Stomach (tissue), 4 donors: ENCODE data around the gene TFEB.

ENCODE experiments used
- CTCF ChIP-seq, 7 experiments: fragments of 450-650 bp in 4 of 7; fragments of 200-600 bp in 3 of 7; sonication (generic) in 3 of 7; IDR thresholded peaks; one replicate each; pipeline ENCODE4 v1.5.1; 2016 to 2019; ENCODE audit warnings: antibody characterized with exemption in 7 of 7, control low read depth in 2 of 7, mild to moderate bottlenecking in 1 of 7
- EP300 ChIP-seq: sonication (generic); formaldehyde crosslinking; IDR thresholded peaks from one replicate; pipeline ENCODE4 v1.6.1; 2017; ENCODE audit warnings: antibody characterized with exemption
- POLR2A ChIP-seq, 4 donors: fragments of 450-650 bp; IDR thresholded peaks; one replicate each; pipeline ENCODE4 v1.6.1; 2016; ENCODE audit warnings: antibody characterized with exemption in 4 of 4, control low read depth in 2 of 4, mild to moderate bottlenecking in 1 of 4, moderate library complexity in 1 of 4
- POLR2AphosphoS5 ChIP-seq, 3 donors: sonication (generic); formaldehyde crosslinking; IDR thresholded peaks; one replicate each; pipeline ENCODE4 v1.6.1; 2016; ENCODE audit warnings: antibody characterized with exemption in 3 of 3

GRCh38 chr6:41732149-41732548 is 3.3 kb downstream of the TFEB start:
- TF ChIP-seq POLR2AphosphoS5 (IDR thresholded peaks at IDR 0.05), result no peak
- TF ChIP-seq CTCF (IDR thresholded peaks at IDR 0.05), result no peak
- no peak for TF ChIP-seq POLR2A (IDR thresholded peaks at IDR 0.05)
- no peak for TF ChIP-seq EP300
